CD4-positive, alpha-beta T cell treated with Interferon alpha-2 for 1 hour (primary cell): Measurements from ENCODE around the gene PCDHA4.
"Not testable (repeated sequence)": the region's sequence is repeated elsewhere in the genome, so short reads cannot be mapped to it uniquely, and the experiment has no call there.

Experiments
- DNase-seq, 2 donors: peaks; one replicate each; pipeline ENCODE4 v3.0.0-alpha.2; 2020 to 2022

The PCDHA4 gene

GRCh38 chr5:140822281-140822629, 15.4 kb downstream of the PCDHA4 start:
- DNase-seq: no peak

- DNase-seq: not testable (repeated sequence)
These were observed 16.1 kb downstream of the PCDHA4 start for GRCh38 chr5:140822969-140823368.

- DNase-seq: no peak
These were observed 16.6 kb downstream of the PCDHA4 start for GRCh38 chr5:140823475-140823874.

- DNase-seq: no peak
These were observed 21.0 kb downstream of the PCDHA4 start, which contains the start of gene PCDHA6 for GRCh38 chr5:140827704-140828361. Gene PCDHA6, plus strand, starts transcription at chr5:140827960. Its CDS starts 132 bp downstream, at chr5:140828092.

DNA sequence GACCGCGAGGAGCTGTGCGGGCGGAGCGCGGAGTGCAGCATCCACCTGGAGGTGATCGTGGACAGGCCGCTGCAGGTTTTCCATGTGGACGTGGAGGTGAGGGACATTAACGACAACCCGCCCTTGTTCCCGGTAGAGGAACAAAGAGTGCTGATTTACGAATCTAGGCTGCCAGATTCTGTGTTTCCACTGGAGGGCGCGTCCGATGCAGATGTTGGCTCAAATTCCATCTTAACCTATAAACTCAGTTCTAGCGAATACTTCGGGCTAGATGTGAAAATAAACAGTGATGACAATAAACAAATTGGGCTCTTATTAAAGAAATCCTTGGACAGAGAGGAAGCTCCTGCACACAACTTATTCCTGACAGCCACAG, 21.5 kb downstream of the PCDHA4 start:
- no peak for DNase-seq

DNA sequence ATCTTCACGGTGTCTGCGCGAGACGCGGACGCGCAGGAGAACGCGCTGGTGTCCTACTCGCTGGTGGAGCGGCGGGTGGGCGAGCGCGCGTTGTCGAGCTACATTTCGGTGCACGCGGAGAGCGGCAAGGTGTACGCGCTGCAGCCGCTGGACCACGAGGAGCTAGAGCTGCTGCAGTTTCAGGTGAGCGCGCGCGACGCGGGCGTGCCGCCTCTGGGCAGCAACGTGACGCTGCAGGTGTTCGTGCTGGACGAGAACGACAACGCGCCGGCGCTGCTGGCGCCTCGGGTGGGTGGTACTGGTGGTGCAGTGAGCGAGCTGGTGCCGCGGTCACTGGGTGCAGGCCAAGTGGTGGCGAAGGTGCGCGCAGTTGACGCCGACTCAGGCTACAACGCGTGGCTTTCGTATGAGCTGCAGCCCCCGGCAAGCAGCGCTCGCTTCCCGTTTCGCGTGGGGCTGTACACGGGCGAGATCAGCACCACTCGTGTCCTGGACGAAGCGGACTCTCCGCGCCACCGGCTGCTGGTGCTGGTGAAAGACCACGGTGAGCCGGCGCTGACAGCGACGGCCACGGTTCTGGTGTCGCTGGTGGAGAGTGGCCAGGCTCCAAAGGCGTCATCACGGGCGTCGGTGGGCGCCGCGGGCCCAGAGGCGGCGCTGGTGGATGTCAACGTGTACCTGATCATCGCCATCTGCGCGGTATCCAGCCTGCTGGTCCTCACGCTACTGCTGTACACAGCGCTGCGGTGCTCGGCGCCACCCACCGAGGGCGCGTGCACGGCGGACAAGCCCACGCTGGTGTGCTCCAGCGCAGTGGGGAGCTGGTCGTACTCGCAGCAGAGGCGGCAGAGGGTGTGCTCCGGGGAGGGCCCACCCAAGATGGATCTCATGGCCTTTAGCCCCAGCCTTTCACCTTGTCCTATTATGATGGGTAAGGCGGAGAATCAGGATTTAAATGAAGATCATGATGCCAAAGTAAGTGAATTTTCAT, 22.9 kb downstream of the PCDHA4 start:
- not testable (repeated sequence) for DNase-seq

DNA sequence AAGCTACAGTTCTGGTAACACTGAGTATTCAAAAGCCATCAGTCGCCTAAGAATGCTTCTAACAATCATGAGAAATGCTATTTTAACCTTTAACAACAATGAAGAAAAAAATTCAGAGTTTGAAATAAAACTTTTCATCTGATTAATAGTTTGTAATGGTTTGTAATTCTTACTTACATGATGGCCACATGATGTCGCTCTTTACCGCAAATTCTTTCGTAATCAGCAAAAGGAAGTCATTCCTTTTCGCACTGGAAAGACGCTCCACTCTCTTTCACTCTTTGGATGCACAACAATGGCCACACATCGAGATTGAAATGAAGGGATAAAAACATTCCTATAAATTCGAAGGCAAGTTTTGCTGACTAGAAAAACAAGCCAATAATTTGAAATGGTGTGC, 27.1 kb downstream of the PCDHA4 start, which contains the start of gene PCDHA7:
PCDHA7 (plus strand) TSS at position 277 of the 400 bp plus-strand sequence; CDS start at position 392, 115 bp downstream.
- no peak for DNase-seq

DNA sequence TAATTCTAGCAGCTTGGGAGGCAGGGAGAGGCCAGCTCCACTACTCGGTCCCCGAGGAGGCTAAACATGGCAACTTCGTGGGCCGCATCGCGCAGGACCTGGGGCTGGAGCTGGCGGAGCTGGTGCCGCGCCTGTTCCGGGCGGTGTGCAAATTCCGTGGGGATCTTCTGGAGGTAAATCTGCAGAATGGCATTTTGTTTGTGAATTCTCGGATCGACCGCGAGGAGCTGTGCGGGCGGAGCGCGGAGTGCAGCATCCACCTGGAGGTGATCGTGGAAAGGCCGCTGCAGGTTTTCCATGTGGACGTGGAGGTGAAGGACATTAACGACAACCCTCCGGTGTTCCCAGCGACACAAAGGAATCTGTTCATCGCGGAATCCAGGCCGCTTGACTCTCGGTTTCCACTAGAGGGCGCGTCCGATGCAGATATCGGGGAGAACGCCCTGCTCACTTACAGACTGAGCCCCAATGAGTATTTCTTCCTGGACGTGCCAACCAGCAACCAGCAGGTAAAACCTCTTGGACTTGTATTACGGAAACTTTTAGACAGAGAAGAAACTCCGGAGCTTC, 27.7 kb downstream of the PCDHA4 start:
- DNase-seq: not testable (repeated sequence)

DNA sequence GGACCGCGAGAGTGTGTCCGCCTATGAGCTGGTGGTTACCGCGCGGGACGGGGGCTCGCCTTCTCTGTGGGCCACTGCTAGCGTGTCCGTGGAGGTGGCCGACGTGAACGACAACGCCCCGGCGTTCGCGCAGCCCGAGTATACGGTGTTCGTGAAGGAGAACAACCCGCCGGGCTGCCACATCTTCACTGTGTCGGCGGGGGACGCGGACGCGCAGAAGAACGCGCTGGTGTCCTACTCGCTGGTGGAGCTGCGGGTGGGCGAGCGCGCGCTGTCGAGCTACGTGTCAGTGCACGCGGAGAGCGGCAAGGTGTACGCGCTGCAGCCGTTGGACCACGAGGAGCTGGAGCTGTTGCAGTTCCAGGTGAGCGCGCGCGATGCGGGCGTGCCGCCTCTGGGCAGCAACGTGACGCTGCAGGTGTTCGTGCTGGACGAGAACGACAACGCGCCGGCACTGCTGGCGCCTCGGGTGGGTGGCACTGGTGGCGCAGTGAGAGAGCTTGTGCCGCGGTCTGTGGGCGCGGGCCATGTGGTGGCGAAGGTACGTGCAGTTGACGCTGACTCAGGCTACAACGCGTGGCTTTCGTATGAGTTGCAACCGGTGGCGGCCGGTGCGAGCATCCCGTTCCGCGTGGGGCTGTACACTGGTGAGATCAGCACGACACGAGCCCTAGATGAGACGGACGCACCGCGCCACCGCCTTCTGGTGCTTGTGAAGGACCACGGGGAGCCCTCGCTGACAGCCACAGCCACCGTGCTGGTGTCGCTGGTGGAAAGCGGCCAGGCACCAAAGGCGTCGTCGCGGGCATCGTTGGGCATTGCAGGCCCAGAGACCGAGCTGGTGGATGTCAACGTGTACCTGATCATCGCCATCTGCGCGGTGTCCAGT, 29.0 kb downstream of the PCDHA4 start:
- no peak for DNase-seq

GRCh38 chr5:140840978-140841962, 34.4 kb downstream of the PCDHA4 start, which contains the start of gene PCDHA8:
Gene PCDHA8, plus strand, starts transcription at chr5:140841187. Its CDS starts 135 bp downstream, at chr5:140841322.
- peak in 1 of 2 donors; percentile 6 for DNase-seq

DNA sequence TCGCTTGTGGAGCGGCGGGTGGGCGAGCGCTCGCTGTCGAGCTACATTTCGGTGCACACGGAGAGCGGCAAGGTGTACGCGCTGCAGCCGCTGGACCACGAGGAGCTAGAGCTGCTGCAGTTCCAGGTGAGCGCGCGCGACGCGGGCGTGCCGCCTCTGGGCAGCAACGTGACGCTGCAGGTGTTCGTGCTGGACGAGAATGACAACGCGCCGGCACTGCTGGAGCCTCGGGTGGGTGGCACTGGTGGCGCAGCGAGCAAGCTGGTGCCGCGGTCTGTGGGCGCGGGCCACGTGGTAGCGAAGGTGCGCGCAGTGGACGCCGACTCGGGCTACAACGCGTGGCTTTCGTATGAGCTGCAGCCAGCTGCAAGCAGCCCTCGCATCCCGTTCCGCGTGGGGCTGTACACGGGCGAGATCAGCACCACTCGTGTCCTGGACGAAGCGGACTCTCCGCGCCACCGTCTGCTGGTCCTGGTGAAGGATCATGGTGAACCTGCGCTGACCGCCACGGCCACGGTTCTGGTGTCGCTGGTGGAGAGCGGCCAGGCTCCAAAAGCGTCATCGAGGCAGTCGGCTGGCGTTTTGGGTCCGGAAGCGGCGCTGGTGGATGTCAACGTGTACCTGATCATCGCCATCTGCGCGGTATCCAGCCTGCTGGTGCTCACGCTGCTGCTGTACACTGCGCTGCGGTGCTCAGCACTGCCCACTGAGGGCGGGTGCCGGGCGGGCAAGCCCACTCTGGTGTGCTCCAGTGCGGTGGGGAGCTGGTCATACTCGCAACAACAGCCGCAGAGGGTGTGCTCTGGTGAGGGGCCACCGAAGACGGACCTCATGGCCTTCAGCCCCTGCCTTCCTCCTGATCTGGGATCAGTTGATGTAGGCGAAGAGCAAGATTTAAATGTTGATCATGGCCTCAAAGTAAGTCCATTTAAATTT, 36.2 kb downstream of the PCDHA4 start:
- no peak for DNase-seq

GRCh38 chr5:140848139-140849102, 41.6 kb downstream of the PCDHA4 start, which contains the start of gene PCDHA9:
Gene PCDHA9, plus strand, starts transcription at chr5:140848382. Its CDS starts 114 bp downstream, at chr5:140848496.
- not testable (repeated sequence) for DNase-seq

- not testable (repeated sequence) for DNase-seq
These were observed 43.2 kb downstream of the PCDHA4 start for GRCh38 chr5:140849831-140850634.

GRCh38 chr5:140855772-140856674, 49.2 kb downstream of the PCDHA4 start, which contains the start of gene PCDHA10:
Gene PCDHA10, plus strand, starts transcription at chr5:140855897. Its CDS starts 152 bp downstream, at chr5:140856049.
- DNase-seq: no peak

GRCh38 chr5:140857177-140857986, 50.5 kb downstream of the PCDHA4 start:
- no peak for DNase-seq

GRCh38 chr5:140857987-140858240, 51.0 kb downstream of the PCDHA4 start:
- DNase-seq: no peak
